Embryonic facial prominence (tissue), 1 donor: ENCODE results near the gene ILF2.
A peak's percentile ranks its signal among the peaks of the same experiment; 100 is the strongest.

Experiments used
- DNase-seq: peaks from one replicate; pipeline ENCODE4 v3.0.0-alpha.2; 2016; ENCODE audit errors: extremely low spot score

The ILF2 gene

DNA sequence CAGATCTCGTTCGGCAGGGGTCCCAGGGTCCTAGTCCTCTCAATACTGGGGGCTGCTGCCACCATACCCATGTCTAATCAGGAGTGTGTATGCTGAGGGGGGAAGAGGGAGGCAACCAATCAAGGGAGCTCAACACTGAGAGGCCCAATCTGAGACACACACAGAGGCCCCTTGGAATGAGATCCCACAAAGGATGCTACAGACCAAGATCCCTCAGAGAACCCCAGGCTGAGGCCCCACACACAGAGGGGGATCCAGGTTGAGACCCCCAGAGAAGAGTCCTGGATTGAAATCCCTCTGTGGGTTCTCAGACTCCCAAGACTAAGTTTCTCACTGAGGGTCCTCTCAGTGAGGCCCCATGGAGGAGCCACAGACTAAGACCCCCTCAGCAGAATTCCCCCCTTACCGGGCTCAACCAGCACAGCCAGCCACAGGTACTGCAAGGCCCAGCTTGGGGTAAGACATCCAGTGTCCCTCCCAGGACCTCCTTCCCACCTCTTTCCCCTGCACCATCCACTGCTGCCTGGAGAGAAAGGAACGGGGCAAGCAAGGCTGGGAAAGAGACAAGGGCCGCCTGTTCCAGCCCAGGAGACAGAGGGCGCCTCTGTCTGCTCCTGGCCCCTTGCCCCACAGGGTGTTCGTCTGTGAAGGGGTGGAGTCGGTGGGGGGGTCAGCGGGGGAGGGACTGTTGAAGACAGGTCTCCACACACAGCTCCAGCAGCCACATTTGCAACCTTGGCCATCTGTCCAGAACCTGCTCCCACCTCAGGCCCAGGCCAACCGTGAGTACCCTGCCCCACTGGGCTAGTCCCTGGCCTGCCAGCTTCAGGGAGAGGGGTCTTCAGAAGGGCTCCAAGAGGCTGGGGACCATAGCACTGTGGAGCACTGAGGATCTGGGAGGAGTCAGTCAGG is 42.8 kb downstream of the ILF2 start, which contains the start of gene S100A1:
Gene S100A1 (plus strand): TSS at position 720 of the 912 bp plus-strand sequence. CDS start 2,088 bp downstream, outside the sequence.
- DNase-seq = no peak

DNA sequence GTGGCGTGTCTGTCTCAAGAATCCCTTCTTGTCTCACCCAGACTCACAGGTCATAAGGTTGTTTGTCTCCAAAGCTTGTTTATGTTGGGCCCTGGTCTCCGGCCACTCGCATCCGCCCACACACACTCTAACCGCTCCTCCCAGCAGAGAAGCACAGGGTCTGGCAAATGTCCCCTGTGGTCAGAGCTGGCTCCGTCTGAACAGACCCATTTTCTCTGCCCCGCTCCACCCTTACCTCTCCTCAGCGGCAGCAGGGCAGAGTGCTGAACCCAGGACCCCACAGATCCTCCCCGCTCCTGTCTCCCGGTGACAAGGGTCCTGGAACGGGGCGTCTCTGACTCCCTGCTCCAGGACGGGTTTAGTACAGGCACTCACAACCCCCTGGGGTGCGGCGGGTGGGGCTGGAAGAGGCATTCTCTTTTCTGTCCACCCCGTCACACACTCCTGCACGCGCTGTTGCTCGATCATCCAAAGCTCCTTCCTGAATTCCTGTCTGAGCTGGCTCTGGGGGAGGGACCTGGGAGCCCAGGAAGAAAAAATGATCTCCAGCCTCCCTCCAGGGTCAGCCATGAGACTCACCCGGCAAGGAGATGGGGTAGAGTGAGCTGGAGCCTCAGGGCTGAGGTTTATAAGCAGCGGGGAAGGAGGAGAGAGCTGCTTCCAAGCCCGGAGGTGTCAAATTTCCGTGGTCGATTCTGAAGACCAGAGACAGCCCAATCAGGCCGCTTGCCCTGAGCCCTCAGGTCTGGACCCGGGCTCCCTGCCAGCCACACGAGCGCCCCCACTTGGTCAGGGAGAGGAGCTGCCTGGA is 43.7 kb downstream of the ILF2 start, which contains the start of gene S100A13:
Gene S100A13 (minus strand): TSS at position 602 of the 811 bp plus-strand sequence. CDS start 1,033 bp downstream, outside the sequence.
- DNase-seq = peak; percentile 65

DNA sequence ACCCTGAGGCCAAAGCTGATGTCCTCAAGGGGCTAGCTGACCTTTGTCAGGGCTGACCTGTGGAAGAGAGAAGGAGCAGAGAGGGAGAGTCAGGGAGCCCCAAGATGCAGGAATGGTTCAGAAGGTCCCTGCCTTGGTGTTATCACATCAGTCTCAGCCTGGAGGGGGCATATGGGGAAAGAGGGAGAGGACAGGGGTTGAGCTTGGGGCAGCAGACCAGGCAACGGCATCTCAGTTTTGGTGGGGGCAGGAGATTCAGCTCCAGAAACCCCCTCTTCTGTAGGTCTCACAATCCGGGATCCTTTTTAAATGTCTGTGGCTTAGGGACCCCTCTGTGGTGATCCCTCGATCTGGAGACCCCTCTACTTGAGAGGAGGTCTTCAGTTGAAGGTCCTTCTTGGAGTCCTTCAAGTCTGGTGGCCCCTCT is 44.3 kb downstream of the ILF2 start:
- no peak for DNase-seq

DNA sequence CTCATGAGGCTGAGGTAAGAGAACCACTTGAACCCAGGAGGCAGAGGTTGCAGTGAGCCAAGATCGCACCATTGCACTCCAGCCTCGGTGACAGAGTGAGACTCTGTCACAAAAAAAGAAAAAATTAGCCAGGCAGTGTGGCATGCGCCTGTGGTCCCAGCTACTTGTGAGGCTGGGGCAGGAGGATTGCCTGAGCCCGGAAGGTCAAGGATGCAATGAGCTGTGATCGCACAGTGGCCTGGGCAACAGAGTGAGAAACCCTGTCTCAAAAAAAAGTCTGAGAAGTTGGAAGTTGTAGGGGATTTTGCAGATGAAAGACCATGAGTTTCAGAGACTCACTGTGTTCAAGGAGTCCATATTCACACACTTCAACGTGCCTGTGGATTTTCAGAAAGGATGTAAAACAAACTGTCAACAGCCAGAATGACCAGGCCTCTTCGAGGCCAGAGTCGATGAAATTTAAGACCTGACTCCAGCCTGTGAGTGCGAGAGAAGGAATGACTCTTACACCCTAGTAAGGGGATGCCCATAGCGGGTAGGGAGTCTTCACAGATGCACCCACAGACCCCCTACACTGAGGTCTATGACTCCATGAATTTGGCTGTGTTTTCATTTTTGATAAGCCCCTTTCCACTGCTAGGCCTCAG is 45.7 kb downstream of the ILF2 start:
- DNase-seq = no peak

DNA sequence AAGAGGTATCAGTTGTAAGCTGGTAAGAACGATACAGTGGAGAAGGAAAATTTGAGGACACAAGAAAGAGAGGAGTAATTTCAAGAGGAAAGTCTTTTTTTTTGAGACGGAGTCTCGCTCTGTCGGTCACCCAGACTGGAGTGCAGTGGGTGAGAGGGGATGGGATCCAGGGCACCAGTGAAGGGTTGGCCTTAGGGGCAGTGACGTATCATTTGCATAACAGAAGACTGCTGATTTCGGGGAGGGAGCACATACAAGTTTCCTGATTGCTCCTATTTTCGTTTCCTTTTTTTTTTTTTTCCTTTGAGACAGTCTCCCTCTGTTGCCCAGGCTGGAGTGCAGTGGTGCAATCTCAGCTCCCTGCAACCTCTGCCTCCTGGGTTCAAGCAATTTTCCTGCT is 47.7 kb downstream of the ILF2 start:
- no peak for DNase-seq

DNA sequence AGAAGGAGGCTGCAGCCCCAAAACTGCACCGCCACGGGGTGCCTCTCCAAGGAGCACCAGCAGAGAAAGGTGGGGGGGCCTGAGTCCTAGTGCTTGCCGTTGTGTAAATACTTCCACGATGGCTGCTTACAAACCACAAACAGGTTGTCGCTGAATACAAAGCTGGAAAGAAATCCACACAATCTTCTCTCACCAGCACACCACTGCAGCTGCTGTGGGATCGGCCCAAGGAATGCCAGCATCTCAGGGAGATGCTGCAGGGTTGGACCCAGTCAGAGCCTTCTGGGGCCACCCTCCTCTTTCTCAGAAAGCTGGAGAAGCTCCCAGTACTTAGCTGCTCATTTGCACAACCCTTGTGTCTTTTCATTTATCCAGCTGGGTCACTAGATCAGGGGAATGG is 51.6 kb downstream of the ILF2 start:
- DNase-seq = no peak

DNA sequence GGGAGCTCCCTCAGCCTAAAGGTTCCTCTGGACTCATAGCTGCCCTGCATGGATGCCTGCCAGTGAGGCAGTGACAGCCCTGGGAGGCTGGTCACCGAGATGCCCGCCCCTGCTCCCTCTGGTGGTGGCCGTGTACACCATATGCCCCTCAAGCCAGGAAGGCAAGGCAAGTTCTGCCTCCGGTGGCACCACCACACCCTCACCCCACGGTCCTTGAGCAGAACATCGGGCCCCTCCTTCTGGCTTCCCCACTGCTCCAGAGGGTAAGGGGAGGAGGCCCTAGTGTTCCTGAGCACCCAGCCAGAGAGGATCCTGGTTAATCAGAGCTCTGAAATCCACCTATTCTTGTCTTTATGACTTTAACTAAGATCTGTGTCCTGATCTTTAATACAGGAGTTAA is 53.1 kb downstream of the ILF2 start:
- DNase-seq = no peak

DNA sequence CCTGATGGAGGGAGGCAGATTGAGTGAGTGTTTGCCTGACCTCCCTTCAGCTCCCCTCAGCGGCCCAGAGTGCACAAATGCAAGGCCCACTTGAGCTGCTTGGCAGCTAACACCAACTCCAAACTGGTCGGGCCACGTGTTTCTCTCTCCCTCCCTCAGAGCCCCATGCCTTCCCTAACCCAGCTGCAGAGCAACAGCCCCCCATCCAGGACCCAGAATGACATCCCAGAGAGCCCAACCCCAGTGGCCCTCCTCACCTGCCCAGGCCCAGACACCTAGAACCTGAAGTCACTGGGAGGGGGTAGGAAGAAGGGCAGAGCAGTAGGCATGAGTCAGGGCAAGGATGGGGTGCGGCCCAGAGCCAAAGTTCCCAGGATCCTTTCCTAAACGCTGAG is 53.9 kb downstream of the ILF2 start:
- DNase-seq = no peak

DNA sequence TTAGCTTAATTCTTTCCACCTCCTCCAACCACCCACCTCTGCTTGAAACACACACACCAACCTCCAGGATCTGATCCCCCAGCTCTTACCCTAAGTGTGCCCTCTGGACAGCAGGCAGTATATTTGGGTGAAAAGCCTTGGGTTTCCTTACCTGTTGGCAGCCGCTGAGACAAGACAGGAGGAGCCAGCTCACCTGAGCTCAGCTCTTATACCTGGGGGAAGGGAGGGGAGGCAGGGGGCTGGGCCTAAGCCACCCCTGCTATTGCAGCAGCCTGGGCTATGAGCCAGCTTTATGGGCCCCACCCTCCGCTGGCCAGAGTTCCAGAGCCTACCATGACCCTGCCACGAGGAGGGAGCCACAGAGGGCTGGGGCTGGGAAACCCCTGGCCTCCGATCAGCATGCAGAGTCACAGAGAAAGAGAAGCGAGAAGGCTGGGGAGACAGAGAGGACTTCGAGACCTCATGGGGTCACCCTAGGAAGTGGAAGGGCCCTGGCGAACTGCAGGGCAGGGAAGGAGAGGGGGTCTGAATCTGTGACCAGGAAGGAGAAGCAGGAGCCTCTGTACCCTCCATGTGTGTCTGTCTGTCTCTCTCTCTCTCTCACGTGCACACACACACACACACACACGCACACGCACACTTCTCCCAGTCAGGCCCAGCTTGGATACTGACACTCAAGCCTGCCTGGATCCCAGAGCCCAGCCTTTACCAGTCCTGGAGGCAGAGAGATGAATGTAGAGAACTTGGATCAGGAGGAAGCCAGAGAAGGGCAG is 54.5 kb downstream of the ILF2 start, which contains the start of gene S100A14:
Gene S100A14 (minus strand): TSS at position 182 of the 773 bp plus-strand sequence. CDS start 467 bp downstream, outside the sequence.
- no peak for DNase-seq

DNA sequence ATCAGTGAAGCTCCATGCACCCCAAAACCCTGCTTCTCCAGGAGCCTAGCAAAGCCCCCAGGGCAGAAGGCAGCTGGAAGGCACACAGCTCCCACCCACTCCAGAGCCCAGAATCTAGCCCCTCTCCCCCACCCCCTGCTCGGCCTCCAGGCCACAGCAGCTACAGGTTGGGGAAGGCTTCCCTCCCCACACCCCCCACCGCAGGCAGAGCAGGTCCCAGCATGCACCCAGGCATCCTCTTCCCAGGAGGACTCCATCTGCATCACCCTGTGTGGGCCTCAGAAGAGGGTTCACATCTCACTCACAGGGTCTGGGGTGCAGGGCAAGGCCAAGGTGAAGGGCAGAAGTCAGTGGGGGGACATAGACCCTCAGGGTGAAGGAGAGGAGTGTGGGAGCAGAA is 55.4 kb downstream of the ILF2 start:
- peak; percentile 3 for DNase-seq

DNA sequence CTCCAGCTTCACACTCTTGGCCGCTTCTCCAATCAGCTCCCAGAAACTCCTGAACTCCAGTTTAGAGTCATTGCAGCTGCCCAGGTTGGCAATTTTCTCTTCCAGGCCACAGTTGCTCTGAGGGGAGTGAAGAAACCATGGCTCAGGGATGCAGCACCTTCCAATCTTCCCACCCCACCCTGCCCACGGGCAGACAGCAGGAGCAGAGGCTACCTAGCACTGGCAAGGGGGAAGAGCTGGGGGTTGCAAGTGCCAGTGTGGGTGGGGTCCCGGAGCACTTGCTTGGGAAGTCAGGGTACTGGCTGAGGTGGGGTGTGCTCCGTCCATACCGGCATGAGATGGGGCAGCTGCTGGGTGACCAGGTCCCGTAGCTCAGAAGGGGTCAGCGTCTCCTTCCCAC is 55.9 kb downstream of the ILF2 start:
- no peak for DNase-seq

DNA sequence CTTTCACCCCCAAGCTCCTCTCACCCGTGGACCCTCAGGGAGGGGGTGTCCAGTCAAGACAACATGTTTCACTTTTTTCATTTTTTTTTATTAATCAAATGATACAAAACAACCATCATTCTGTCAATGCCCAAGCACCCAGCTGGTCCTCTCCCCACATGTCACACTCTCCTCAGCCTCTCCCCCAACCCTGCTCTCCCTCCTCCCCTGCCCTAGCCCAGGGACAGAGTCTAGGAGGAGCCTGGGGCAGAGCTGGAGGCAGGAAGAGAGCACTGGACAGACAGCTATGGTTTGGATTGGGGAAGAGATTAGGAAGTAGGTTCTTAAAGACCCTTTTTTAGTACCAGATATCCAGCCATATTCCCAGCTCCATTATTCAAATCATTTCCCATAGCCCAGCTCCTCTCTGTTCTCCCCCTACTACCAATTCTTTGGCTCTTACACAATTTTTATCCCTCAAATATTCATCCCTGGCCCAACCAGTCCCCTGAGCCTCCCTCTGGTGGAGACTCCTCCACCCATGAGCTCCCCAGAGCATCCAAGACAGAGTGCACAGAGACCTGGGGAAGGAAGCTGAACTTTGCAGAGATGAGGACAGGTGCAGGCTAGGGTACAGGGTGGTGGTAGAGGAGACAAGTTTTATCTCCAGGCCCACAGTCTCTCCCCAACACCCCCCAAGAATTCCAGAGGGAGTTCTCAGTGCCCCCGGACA is 56.4 kb downstream of the ILF2 start:
- no peak for DNase-seq

DNA sequence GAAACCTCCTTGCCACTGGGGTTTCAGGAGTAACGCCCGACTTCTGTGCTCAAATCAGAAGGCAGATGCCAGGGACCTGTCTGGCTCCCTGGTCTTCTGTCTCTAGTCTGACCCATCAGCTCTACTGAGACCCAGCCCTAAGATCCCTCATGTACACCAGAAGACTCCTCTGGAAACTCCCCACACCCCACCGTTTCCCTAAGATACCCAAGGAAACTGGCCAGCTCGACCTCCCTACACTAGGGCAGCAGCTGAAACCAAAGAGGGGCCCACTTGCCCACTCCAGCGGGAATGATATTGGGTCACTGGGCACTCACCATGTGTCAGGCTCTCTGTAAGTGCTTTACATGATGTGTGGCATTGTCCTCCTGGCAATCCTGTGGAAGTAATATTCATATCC is 57.4 kb downstream of the ILF2 start:
- DNase-seq = no peak

DNA sequence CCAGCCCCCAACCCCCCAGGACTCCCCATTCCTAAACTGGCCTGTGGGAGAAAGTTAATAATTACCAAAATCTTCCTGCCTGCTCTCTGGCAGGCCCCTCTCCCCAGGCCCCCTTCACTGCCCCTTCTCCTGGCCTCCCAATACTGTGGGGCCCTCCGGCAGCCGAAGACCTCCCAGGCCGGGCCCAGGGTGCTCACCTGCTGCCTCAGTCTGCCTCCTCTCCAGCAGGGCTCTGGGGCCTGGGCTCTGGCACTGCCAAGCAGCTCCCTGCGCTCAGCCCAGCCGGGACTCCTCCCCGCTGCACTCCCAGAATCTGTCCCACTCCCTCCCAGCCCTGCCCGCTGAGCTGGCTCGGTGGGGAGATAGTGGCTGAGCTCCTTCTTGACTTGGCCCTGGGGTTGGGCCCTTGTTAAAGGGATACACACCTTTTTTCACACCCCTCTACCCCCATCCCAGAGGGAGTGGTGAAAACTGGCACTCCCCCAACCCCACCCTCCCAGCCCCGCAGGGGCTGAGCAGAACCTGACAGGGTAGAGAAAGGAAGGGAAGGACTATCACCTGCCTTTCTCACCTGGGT is 58.0 kb downstream of the ILF2 start, which contains the start of gene S100A16:
Gene S100A16 (minus strand): TSS at position 383 of the 577 bp plus-strand sequence. CDS start 4,986 bp downstream, outside the sequence.
- peak; percentile 37 for DNase-seq

DNA sequence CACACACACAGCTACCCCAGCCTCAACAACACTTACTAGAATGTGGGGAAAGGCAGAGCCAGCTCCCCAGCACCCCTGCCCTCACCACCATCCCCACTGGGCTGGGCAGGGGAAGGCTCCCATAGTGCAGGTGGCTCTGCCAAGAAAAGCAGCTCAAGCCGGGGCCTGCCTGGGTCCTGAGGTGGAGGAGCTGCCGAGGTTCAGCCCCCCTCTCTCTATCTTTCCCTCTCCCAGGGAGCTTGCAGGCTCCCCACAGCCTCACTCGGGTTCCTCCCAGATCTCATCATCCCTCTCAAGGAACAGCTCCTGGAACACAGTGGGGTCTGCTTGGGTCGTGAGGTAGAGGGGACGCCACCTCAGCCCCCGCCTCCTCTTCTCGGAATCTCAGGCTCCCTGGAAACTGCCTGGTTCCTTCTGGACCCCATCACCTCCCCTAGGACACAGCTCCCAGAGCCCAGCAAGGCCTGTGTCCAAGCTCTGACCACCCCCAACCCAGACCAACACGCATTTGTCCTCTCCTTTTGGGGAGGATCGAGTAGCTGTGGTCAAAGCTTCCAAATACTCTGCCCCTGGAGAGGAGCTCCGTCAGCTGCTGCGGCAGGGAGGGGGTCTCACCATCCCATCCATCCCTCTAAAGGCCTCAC is 58.6 kb downstream of the ILF2 start:
- peak; percentile 5 for DNase-seq
